Panc1 (cell line): Measurements from ENCODE around the gene CENPP.

Source experiments
- POLR2AphosphoS5 ChIP-seq: IDR thresholded peaks from 2 replicates; pipeline ENCODE4 v1.6.1; 2012; ENCODE audit warnings: mild to moderate bottlenecking, low read depth, low read length, moderate library complexity
- SIN3A ChIP-seq: IDR thresholded peaks from 2 replicates; pipeline ENCODE4 v1.6.1; 2012; ENCODE audit warnings: low read depth, mild to moderate bottlenecking, low read length, moderate library complexity, borderline replicate concordance; ENCODE audit not compliant: insufficient read depth
- TF ChIP-seq, protein P1 (sequence below): fragments of 450-650 bp; IDR thresholded peaks from 2 replicates; pipeline ENCODE4 v1.5.1; 2017; ENCODE audit warnings: mild to moderate bottlenecking
- TF ChIP-seq, protein P2 (sequence below), 2 experiments: IDR thresholded peaks; 2 replicates each; pipeline ENCODE4 v1.6.1; 2011 to 2012; ENCODE audit warnings: low read depth in 2 of 2, control low read depth in 1 of 2, low read length in 1 of 2, mild to moderate bottlenecking in 1 of 2, moderate library complexity in 1 of 2; ENCODE audit not compliant: insufficient read depth in 1 of 2

DNA sequence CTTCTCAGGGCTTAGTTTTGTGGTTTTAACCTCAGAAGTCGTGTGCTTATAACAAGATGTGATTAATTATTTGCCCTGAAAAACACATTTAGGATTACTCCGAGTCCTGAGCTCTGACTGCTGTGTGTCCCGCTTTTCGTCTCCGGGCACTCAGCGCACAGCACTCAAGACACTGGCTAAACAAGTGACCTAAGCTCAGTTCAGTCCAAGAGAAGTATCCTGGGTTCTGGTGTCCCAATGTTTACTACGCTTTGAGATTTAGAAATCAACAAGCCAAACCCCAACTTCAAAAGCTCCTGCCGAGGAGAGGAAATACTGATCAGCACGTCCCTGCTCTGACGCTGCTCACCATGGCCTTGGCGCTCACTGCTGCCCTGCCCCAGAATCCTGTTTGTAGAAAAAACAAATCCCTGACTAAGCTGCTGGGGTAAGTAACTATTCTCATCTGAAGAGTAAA is 290.9 kb downstream of the CENPP start:
- TF ChIP-seq, protein P1, sequence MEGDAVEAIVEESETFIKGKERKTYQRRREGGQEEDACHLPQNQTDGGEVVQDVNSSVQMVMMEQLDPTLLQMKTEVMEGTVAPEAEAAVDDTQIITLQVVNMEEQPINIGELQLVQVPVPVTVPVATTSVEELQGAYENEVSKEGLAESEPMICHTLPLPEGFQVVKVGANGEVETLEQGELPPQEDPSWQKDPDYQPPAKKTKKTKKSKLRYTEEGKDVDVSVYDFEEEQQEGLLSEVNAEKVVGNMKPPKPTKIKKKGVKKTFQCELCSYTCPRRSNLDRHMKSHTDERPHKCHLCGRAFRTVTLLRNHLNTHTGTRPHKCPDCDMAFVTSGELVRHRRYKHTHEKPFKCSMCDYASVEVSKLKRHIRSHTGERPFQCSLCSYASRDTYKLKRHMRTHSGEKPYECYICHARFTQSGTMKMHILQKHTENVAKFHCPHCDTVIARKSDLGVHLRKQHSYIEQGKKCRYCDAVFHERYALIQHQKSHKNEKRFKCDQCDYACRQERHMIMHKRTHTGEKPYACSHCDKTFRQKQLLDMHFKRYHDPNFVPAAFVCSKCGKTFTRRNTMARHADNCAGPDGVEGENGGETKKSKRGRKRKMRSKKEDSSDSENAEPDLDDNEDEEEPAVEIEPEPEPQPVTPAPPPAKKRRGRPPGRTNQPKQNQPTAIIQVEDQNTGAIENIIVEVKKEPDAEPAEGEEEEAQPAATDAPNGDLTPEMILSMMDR = no peak
- TF ChIP-seq, protein P2, sequence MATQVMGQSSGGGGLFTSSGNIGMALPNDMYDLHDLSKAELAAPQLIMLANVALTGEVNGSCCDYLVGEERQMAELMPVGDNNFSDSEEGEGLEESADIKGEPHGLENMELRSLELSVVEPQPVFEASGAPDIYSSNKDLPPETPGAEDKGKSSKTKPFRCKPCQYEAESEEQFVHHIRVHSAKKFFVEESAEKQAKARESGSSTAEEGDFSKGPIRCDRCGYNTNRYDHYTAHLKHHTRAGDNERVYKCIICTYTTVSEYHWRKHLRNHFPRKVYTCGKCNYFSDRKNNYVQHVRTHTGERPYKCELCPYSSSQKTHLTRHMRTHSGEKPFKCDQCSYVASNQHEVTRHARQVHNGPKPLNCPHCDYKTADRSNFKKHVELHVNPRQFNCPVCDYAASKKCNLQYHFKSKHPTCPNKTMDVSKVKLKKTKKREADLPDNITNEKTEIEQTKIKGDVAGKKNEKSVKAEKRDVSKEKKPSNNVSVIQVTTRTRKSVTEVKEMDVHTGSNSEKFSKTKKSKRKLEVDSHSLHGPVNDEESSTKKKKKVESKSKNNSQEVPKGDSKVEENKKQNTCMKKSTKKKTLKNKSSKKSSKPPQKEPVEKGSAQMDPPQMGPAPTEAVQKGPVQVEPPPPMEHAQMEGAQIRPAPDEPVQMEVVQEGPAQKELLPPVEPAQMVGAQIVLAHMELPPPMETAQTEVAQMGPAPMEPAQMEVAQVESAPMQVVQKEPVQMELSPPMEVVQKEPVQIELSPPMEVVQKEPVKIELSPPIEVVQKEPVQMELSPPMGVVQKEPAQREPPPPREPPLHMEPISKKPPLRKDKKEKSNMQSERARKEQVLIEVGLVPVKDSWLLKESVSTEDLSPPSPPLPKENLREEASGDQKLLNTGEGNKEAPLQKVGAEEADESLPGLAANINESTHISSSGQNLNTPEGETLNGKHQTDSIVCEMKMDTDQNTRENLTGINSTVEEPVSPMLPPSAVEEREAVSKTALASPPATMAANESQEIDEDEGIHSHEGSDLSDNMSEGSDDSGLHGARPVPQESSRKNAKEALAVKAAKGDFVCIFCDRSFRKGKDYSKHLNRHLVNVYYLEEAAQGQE (IDR thresholded peaks at IDR 0.05; ENCODE audit: insufficient read depth in 1 of 2, low read depth in 2 of 2, low read length in 1 of 2) = no peak
- TF ChIP-seq POLR2AphosphoS5 (no peak), SIN3A (no peak)
